HepG2 (cell line): Measurements from ENCODE around the gene EPN2. TPM values are rescaled to one million over a fixed set of nuclear protein-coding genes. Genes with fewer than 3 reads are reported as not detected.

ENCODE experiments used
- ATAC-seq: fragments of 200-7000 bp; cut with Tn5 transposase; 3 replicates; pipeline ENCODE4 v1.9.1; 2020; ENCODE audit warnings: mild to moderate bottlenecking, moderate library complexity
- BruUV-seq: library from RNA; stranded (reverse); fragments of 400-500 nt; replicated peaks from 2 replicates; lab custom pipeline; 2021; lab: Mats Ljungman, UMichigan
- CTCF ChIA-PET: fragments of 300-600 bp; formaldehyde crosslinking; extraction: SDS; loops from one replicate; lab custom pipeline; 2021; ENCODE audit warnings: low total read pairs, inconsistent platforms, low intra/inter-chr PET ratio; lab: Yijun Ruan, JAX
- POLR2A ChIA-PET: fragments of 350-600 bp; sonication (Branson Sonifier 250); formaldehyde crosslinking; loops from one replicate; lab custom pipeline; 2020; ENCODE audit warnings: antibody characterized with exemption, inconsistent platforms; lab: Yijun Ruan, JAX
- DNase-seq: peaks from one replicate; pipeline ENCODE4 v3.0.0-alpha.2; 2015; ENCODE audit warnings: low spot score
- FAIRE-seq: peaks from 3 replicates; lab custom pipeline; 2011; peaks lifted over from hg19 to GRCh38; lab: Jason Lieb, UNC
- H2AFZ ChIP-seq: one replicate; pipeline ENCODE4 v1.6.1; 2011; ENCODE audit warnings: low read length, inconsistent platforms
- H3K27ac ChIP-seq: fragments of 300-600 bp; 3 replicates; pipeline ENCODE4 v1.8.0; 2011; ENCODE audit warnings: mixed run types, mild to moderate bottlenecking, mixed read lengths, low read length, inconsistent platforms; ENCODE audit not compliant: insufficient read depth; ENCODE audit errors: extremely low read length
- H3K27me3 ChIP-seq, 2 experiments: fragments of 200-600 bp in 1 of 2; 2 replicates in 1 of 2; 3 replicates in 1 of 2; pipeline versions ENCODE4 v1.6.0 to v1.8.0; 2011; ENCODE audit warnings: low read length in 2 of 2, mild to moderate bottlenecking in 2 of 2, moderate library complexity in 2 of 2, inconsistent platforms in 1 of 2; ENCODE audit not compliant: insufficient read depth in 2 of 2, control insufficient read depth in 1 of 2
- H3K36me3 ChIP-seq, 2 experiments: fragments of 200-600 bp in 1 of 2; replicated peaks in 1 of 2; 2 replicates in 1 of 2; 3 replicates in 1 of 2; pipeline versions ENCODE4 v1.5.1 to v1.8.0; 2011; ENCODE audit warnings: low read length in 2 of 2, inconsistent platforms in 1 of 2; ENCODE audit not compliant: insufficient read depth in 2 of 2, control insufficient read depth in 1 of 2
- H3K4me1 ChIP-seq: 2 replicates; pipeline ENCODE4 v1.5.1; 2012; ENCODE audit warnings: low read length, inconsistent platforms; ENCODE audit not compliant: insufficient read depth
- H3K4me2 ChIP-seq: 2 replicates; pipeline ENCODE4 v1.6.0; 2011; ENCODE audit warnings: low read depth, low read length, inconsistent platforms
- H3K4me3 ChIP-seq, 3 experiments: fragments of 200-600 bp in 1 of 3; sonication (generic), shearing (Covaris generic) in 1 of 3; replicated peaks in 1 of 3; 2 replicates each; pipeline ENCODE4 v1.5.1; 2011 to 2016; ENCODE audit warnings: low read length in 3 of 3, inconsistent platforms in 2 of 3, low read depth in 2 of 3, mild to moderate bottlenecking in 2 of 3, control low read depth in 1 of 3, mixed read lengths in 1 of 3; ENCODE audit not compliant: insufficient read depth in 1 of 3
- H3K79me2 ChIP-seq: one replicate; pipeline ENCODE4 v1.6.1; 2011; ENCODE audit warnings: low read length, inconsistent platforms; ENCODE audit not compliant: insufficient read depth
- H3K9ac ChIP-seq: 2 replicates; pipeline ENCODE4 v1.6.0; 2011; ENCODE audit warnings: mild to moderate bottlenecking, low read depth, low read length, inconsistent platforms; ENCODE audit not compliant: insufficient read depth
- H3K9me3 ChIP-seq: 2 replicates; pipeline ENCODE4 v1.5.1; 2012; ENCODE audit warnings: mild to moderate bottlenecking, low read length
- H4K20me1 ChIP-seq: 2 replicates; pipeline ENCODE4 v1.6.0; 2011; ENCODE audit warnings: inconsistent platforms, mild to moderate bottlenecking, low read length, moderate library complexity; ENCODE audit not compliant: insufficient read depth
- AGO1 ChIP-seq: fragments of 200-400 bp; formaldehyde crosslinking; IDR thresholded peaks from 2 replicates; pipeline ENCODE4 v1.6.1; 2017; ENCODE audit warnings: mild to moderate bottlenecking, low read depth, low read length, moderate library complexity; ENCODE audit not compliant: poor library complexity, severe bottlenecking
- SKI ChIP-seq: fragments of 450-650 bp; IDR thresholded peaks from one replicate; pipeline ENCODE4 v1.6.1; 2018; ENCODE audit warnings: mild to moderate bottlenecking; ENCODE audit not compliant: partially characterized antibody
- ZNF333 ChIP-seq: sonication (generic); formaldehyde crosslinking; IDR thresholded peaks from 2 replicates; pipeline ENCODE4 v1.4.0; 2020; ENCODE audit warnings: mild to moderate bottlenecking, missing genetic modification reagents, borderline replicate concordance
- ZNF619 ChIP-seq: sonication (generic); formaldehyde crosslinking; IDR thresholded peaks from 2 replicates; pipeline ENCODE4 v1.4.0; 2020; ENCODE audit warnings: mild to moderate bottlenecking, missing genetic modification reagents
- WGBS: methylation state at CpG from one replicate; pipeline ENCODE4 v1.1.6; 2017; ENCODE audit warnings: low lambda C conversion rate; 5-methylcytosine and 5-hydroxymethylcytosine counted together
- in situ Hi-C: cut with HindIII; loops from 2 replicates; pipeline ENCODE4 v1.10.0; 2017; ENCODE audit warnings: low pct_unique_long_range_greater_than_20kb; ENCODE audit not compliant: extremely low pct_ligation_motif_present
- intact Hi-C: fragments of 100-400 bp; cut with micrococcal nuclease; formaldehyde crosslinking; loops from one replicate; pipeline ENCODE4 v1.10.0; 2022; ENCODE audit not compliant: unreplicated experiment
- polyA plus RNA-seq, 8 experiments: library from polyadenylated mRNA; depleted of rRNA in 3 of 8; stranded (reverse) in 7 of 8; unstranded in 1 of 8; fragments of >200 nt; fragmentation: Illumina TruSeq in 4 of 8; extraction: Trizol in 4 of 8; gene quantifications; 2 replicates each; pipeline versions ENCODE4 v1.2.1 to v1.2.3, GENCODE V29; 2011 to 2016; ENCODE audit warnings: low read depth in 4 of 8, missing spikeins in 1 of 8, mixed read lengths in 1 of 8; ENCODE audit not compliant: insufficient read depth in 1 of 8
- total RNA-seq, 5 experiments: library from RNA; depleted of rRNA; stranded (reverse); fragments of >200 nt; fragmentation: Illumina TruSeq; extraction: Trizol; gene quantifications; 2 replicates each; pipeline ENCODE4 v1.2.3, GENCODE V29; 2016; ENCODE audit warnings: low read depth in 1 of 5
- TF ChIP-seq, protein P1 (sequence below): IDR thresholded peaks from 2 replicates; pipeline ENCODE4 v1.6.1; 2016; ENCODE audit warnings: control low read depth
- TF ChIP-seq, protein P2 (sequence below): sonication (generic); formaldehyde crosslinking; IDR thresholded peaks from 2 replicates; pipeline ENCODE4 v1.4.0; 2020; ENCODE audit warnings: missing genetic modification reagents, mild to moderate bottlenecking, borderline replicate concordance
- TF ChIP-seq, protein P3 (sequence below): sonication (generic); formaldehyde crosslinking; IDR thresholded peaks from 2 replicates; pipeline ENCODE4 v1.4.0; 2020; ENCODE audit warnings: mild to moderate bottlenecking, missing genetic modification reagents, borderline replicate concordance
- TF ChIP-seq, protein P4 (sequence below): sonication (generic); formaldehyde crosslinking; IDR thresholded peaks from 2 replicates; pipeline ENCODE4 v1.4.0; 2020; ENCODE audit warnings: missing genetic modification reagents, borderline replicate concordance
- TF ChIP-seq, protein P5 (sequence below): IDR thresholded peaks from 2 replicates; pipeline ENCODE4 v1.6.1; 2016; ENCODE audit warnings: low read depth, control low read depth

EPN2 gene
- total and polyA plus RNA-seq, 2 of the 13 experiments (the other 11 are each of a cell fraction or from before 2014, with no cell fraction given): 7.8 to 19.2 TPM

DNA sequence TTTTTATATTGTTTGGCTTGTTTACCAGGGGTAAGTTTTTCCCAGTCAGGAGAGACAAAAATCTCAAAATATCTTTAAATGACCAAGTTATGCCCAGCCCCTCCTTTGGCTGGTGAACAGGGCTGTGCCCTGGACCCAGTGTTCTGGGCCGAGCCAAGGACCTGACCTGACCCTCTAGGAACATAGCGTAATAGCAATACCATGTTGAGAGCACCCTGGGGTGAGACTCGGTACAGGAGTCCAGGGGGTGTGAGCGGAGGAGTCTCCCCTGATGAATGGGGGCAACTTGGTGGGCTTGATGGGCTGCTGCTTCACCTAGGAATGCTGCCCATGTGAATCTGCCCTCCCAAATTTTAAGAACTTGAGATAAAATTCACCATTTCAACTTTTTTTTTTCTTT is 77.9 kb downstream of the EPN2 start:
- in situ Hi-C loops: no loop called here
- no peak for DNase-seq
- ATAC-seq: no peak
- H3K4me3 ChIP-seq: no peak overlapping the region
- no peak for FAIRE-seq
- no peak overlapping the region for H3K4me2 ChIP-seq
- WGBS: 95% methylated on average over 4 of the region's 4 CpGs
- no peaks in the 10 kb centered on the region for H4K20me1 ChIP-seq
- H3K27ac ChIP-seq: no peak overlapping the region
- H3K27me3 ChIP-seq: no peaks in the 10 kb centered on the region
- H2AFZ ChIP-seq: no peak overlapping the region
- CTCF ChIA-PET: no interaction called here
- H3K36me3 ChIP-seq: peaks cover 16 to 36% of the 10 kb centered on the region in 2 experiments; a peak in 4 of 5 replicates
- POLR2A ChIA-PET: no interaction called here
- BruUV-seq: no TSS peak
- no peaks in the 10 kb centered on the region for H3K79me2 ChIP-seq
- TF ChIP-seq, protein P1, sequence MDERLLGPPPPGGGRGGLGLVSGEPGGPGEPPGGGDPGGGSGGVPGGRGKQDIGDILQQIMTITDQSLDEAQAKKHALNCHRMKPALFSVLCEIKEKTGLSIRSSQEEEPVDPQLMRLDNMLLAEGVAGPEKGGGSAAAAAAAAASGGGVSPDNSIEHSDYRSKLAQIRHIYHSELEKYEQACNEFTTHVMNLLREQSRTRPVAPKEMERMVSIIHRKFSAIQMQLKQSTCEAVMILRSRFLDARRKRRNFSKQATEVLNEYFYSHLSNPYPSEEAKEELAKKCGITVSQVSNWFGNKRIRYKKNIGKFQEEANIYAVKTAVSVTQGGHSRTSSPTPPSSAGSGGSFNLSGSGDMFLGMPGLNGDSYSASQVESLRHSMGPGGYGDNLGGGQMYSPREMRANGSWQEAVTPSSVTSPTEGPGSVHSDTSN: no peak
- TF ChIP-seq ZNF333 (CRISPR knock-in tag): no peak
- TF ChIP-seq, protein P2, sequence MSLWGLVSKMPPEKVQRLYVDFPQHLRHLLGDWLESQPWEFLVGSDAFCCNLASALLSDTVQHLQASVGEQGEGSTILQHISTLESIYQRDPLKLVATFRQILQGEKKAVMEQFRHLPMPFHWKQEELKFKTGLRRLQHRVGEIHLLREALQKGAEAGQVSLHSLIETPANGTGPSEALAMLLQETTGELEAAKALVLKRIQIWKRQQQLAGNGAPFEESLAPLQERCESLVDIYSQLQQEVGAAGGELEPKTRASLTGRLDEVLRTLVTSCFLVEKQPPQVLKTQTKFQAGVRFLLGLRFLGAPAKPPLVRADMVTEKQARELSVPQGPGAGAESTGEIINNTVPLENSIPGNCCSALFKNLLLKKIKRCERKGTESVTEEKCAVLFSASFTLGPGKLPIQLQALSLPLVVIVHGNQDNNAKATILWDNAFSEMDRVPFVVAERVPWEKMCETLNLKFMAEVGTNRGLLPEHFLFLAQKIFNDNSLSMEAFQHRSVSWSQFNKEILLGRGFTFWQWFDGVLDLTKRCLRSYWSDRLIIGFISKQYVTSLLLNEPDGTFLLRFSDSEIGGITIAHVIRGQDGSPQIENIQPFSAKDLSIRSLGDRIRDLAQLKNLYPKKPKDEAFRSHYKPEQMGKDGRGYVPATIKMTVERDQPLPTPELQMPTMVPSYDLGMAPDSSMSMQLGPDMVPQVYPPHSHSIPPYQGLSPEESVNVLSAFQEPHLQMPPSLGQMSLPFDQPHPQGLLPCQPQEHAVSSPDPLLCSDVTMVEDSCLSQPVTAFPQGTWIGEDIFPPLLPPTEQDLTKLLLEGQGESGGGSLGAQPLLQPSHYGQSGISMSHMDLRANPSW (CRISPR knock-in tag): no peak
- no peak for TF ChIP-seq AGO1
- TF ChIP-seq ZNF619 (CRISPR knock-in tag): no peak
- TF ChIP-seq, protein P3, sequence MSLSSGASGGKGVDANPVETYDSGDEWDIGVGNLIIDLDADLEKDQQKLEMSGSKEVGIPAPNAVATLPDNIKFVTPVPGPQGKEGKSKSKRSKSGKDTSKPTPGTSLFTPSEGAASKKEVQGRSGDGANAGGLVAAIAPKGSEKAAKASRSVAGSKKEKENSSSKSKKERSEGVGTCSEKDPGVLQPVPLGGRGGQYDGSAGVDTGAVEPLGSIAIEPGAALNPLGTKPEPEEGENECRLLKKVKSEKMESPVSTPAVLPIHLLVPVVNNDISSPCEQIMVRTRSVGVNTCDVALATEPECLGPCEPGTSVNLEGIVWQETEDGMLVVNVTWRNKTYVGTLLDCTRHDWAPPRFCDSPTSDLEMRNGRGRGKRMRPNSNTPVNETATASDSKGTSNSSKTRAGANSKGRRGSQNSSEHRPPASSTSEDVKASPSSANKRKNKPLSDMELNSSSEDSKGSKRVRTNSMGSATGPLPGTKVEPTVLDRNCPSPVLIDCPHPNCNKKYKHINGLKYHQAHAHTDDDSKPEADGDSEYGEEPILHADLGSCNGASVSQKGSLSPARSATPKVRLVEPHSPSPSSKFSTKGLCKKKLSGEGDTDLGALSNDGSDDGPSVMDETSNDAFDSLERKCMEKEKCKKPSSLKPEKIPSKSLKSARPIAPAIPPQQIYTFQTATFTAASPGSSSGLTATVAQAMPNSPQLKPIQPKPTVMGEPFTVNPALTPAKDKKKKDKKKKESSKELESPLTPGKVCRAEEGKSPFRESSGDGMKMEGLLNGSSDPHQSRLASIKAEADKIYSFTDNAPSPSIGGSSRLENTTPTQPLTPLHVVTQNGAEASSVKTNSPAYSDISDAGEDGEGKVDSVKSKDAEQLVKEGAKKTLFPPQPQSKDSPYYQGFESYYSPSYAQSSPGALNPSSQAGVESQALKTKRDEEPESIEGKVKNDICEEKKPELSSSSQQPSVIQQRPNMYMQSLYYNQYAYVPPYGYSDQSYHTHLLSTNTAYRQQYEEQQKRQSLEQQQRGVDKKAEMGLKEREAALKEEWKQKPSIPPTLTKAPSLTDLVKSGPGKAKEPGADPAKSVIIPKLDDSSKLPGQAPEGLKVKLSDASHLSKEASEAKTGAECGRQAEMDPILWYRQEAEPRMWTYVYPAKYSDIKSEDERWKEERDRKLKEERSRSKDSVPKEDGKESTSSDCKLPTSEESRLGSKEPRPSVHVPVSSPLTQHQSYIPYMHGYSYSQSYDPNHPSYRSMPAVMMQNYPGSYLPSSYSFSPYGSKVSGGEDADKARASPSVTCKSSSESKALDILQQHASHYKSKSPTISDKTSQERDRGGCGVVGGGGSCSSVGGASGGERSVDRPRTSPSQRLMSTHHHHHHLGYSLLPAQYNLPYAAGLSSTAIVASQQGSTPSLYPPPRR: no peak
- TF ChIP-seq SKI: no peak
- TF ChIP-seq, protein P4, sequence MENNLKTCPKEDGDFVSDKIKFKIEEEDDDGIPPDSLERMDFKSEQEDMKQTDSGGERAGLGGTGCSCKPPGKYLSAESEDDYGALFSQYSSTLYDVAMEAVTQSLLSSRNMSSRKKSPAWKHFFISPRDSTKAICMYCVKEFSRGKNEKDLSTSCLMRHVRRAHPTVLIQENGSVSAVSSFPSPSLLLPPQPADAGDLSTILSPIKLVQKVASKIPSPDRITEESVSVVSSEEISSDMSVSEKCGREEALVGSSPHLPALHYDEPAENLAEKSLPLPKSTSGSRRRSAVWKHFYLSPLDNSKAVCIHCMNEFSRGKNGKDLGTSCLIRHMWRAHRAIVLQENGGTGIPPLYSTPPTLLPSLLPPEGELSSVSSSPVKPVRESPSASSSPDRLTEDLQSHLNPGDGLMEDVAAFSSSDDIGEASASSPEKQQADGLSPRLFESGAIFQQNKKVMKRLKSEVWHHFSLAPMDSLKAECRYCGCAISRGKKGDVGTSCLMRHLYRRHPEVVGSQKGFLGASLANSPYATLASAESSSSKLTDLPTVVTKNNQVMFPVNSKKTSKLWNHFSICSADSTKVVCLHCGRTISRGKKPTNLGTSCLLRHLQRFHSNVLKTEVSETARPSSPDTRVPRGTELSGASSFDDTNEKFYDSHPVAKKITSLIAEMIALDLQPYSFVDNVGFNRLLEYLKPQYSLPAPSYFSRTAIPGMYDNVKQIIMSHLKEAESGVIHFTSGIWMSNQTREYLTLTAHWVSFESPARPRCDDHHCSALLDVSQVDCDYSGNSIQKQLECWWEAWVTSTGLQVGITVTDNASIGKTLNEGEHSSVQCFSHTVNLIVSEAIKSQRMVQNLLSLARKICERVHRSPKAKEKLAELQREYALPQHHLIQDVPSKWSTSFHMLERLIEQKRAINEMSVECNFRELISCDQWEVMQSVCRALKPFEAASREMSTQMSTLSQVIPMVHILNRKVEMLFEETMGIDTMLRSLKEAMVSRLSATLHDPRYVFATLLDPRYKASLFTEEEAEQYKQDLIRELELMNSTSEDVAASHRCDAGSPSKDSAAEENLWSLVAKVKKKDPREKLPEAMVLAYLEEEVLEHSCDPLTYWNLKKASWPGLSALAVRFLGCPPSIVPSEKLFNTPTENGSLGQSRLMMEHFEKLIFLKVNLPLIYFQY: no peak
- TF ChIP-seq, protein P5, sequence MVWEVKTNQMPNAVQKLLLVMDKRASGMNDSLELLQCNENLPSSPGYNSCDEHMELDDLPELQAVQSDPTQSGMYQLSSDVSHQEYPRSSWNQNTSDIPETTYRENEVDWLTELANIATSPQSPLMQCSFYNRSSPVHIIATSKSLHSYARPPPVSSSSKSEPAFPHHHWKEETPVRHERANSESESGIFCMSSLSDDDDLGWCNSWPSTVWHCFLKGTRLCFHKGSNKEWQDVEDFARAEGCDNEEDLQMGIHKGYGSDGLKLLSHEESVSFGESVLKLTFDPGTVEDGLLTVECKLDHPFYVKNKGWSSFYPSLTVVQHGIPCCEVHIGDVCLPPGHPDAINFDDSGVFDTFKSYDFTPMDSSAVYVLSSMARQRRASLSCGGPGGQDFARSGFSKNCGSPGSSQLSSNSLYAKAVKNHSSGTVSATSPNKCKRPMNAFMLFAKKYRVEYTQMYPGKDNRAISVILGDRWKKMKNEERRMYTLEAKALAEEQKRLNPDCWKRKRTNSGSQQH (CRISPR knock-in tag): no peak
- intact Hi-C loops: loop anchor here (5.0 kb wide), 1 partner anchor 132 kb away; no protein-coding TSS in a partner anchor
- H3K9ac ChIP-seq: no peak overlapping the region
- no peaks in the 10 kb centered on the region for H3K9me3 ChIP-seq
- peaks cover 19% of the 10 kb centered on the region for H3K4me1 ChIP-seq
